Measurements from ENCODE around the gene TSHB.
"Not testable (repeated sequence)": the region's sequence is repeated elsewhere in the genome, so short reads cannot be mapped to it uniquely, and the experiment has no call there.

TSHB gene

GRCh38 chr1:115012434-115012833 is 17.2 kb upstream of the TSHB start:
- TF ChIP-seq CTCF (conservative IDR thresholded peaks at IDR 0.05): no peak
- H3K27ac ChIP-seq: no peak overlapping the region

GRCh38 chr1:115013792-115014191 is 15.8 kb upstream of the TSHB start:
- no peak overlapping the region for H3K27ac ChIP-seq
- no peak for TF ChIP-seq CTCF (conservative IDR thresholded peaks at IDR 0.05)

- H3K27ac ChIP-seq: not testable (repeated sequence)
Measured at GRCh38 chr1:115019549-115019948, 10.1 kb upstream of the TSHB start.

- no peak overlapping the region for H3K27ac ChIP-seq
- no peak for TF ChIP-seq CTCF (conservative IDR thresholded peaks at IDR 0.05)
Measured at GRCh38 chr1:115021145-115021544, 8.5 kb upstream of the TSHB start.

GRCh38 chr1:115023593-115023992 is 6.0 kb upstream of the TSHB start:
- no peak overlapping the region for H3K27ac ChIP-seq
- TF ChIP-seq CTCF (conservative IDR thresholded peaks at IDR 0.05): no peak

GRCh38 chr1:115031595-115031994 is 2.0 kb downstream of the TSHB start:
- no peak overlapping the region for H3K27ac ChIP-seq
- TF ChIP-seq CTCF (conservative IDR thresholded peaks at IDR 0.05): no peak

GRCh38 chr1:115035652-115036051 is 6.0 kb downstream of the TSHB start:
- TF ChIP-seq CTCF (conservative IDR thresholded peaks at IDR 0.05): no peak
- H3K27ac ChIP-seq: no peak overlapping the region

- TF ChIP-seq CTCF (conservative IDR thresholded peaks at IDR 0.05): no peak
- no peak overlapping the region for H3K27ac ChIP-seq
Measured at GRCh38 chr1:115036814-115037507, 7.3 kb downstream of the TSHB start.

All from VCaP (cell line).